ENCODE results near the gene KCTD19.

GRCh38 chr16:67287960-67288359 lies 38.6 kb downstream of the KCTD19 start:
- no peak for TF ChIP-seq BHLHE40 (IDR thresholded peaks at IDR 0.05; ENCODE audit: borderline replicate concordance)
- no peak for TF ChIP-seq LEF1 (IDR thresholded peaks at IDR 0.05; ENCODE audit: borderline replicate concordance)
- no peak for TF ChIP-seq L3MBTL2 (conservative IDR thresholded peaks at IDR 0.05)
- no peak for TF ChIP-seq ARNT (IDR thresholded peaks at IDR 0.05)
- no peak for TF ChIP-seq NFRKB (IDR thresholded peaks at IDR 0.05)
- no peak for TF ChIP-seq CTBP1 (IDR thresholded peaks at IDR 0.05; ENCODE audit: borderline replicate concordance)
- TF ChIP-seq FOXA1 (IDR thresholded peaks at IDR 0.05) = no peak
- TF ChIP-seq ZNF384 (IDR thresholded peaks at IDR 0.05) = no peak
- TF ChIP-seq SUZ12 (IDR thresholded peaks at IDR 0.05) = no peak
- no peak for TF ChIP-seq FOXM1 (IDR thresholded peaks at IDR 0.05; ENCODE audit: borderline replicate concordance)

All from HEK293T (cell line).